AG09309 (cell line): ENCODE data around the gene TNFSF15.

Source experiments
- DNase-seq: peaks from one replicate; pipeline ENCODE4 v3.0.0-alpha.2; 2010; ENCODE audit warnings: low read depth
- H3K4me3 ChIP-seq: 2 replicates; pipeline ENCODE4 v1.5.1; 2011; ENCODE audit warnings: mild to moderate bottlenecking, low read depth, low read length, moderate library complexity; ENCODE audit not compliant: control insufficient read depth
- CTCF ChIP-seq: IDR thresholded peaks from 2 replicates; pipeline ENCODE4 v1.5.1; 2011; ENCODE audit warnings: mild to moderate bottlenecking, low read depth, low read length, inconsistent platforms; ENCODE audit not compliant: insufficient read depth, control insufficient read depth; ENCODE audit errors: missing control alignments

TNFSF15 gene

GRCh38 chr9:114761523-114761922 is 44.3 kb downstream of the TNFSF15 start:
- no peak for DNase-seq
- TF ChIP-seq CTCF: no peak
- no peak overlapping the region for H3K4me3 ChIP-seq

DNA sequence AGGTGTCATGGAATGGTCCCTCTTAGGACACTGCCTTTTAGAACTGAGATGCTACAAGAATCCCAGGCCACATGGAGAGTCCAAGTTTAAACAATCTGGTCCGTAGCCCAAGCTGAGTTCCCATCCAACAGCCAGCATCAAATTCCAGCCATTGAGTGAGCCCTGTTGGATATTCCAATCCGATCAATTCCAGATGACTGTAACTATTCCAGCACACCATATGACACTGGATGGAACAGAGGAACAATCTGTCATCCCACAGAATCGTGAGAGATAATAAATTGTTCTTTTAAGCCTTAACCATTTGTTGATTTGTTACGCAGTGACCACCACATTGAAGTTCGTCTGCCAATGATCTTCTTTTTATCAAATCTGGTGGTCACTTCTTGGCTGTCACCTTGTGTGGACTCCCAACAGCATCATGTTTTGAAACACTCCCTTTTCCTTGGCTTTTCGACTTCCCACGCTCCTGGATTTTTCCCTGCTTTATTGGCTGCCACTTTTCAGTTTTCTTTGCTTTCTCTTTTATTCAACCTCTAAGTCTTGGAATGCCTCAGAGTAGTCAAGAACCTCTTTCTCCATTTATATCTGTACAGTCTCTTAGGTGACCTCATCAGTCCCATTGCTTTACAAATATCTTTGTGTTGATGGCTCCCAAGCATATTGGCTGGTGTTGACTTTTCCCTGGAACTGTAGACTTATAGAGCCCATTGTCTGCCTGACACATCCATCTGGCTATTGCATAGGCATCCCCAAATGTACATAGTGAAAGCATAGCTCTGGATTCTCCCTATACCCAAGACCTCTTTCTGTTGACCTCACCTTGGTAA is 46.1 kb downstream of the TNFSF15 start:
- TF ChIP-seq CTCF: no peak
- DNase-seq: no peak
- no peak overlapping the region for H3K4me3 ChIP-seq

DNA sequence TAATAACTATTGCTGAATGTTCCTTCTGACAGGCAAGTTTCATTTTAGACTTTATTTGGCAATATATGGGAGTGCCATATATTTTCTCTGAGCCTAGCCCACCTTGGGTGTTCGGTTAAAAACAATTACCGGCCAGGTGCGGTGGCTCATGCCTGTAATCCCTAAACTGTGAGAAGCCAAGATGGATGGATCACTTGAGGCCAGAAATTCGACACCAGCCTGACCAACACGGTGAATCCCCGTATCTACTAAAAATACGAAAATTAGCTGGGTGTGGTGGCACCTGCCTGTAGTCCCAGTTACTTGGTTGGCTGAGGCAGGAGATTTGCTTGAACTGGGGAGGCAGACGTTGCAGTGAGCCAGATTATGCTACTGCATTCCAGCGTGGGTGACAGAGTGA is 47.9 kb downstream of the TNFSF15 start:
- no peak overlapping the region for H3K4me3 ChIP-seq
- no peak for DNase-seq
- no peak for TF ChIP-seq CTCF

DNA sequence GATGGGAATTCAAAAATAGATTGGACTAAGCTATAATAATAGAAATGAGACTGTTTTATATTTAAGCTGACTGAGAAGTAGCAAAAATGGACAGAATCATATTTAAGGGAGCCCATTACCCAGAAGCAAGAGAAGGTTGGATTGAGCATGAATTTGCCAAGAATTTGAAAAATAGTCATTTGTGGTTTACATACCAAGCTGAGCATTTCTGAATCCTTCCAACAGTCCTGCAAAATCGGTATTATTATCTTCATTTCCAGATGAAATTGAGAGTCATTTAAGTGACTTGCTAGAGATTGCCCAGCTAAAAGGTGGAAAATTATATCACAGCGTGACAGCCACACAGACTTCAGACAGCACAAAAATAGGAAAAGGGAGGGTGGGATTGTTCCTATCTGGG is 48.4 kb downstream of the TNFSF15 start:
- DNase-seq: no peak
- TF ChIP-seq CTCF: no peak
- no peak overlapping the region for H3K4me3 ChIP-seq

- no peak for DNase-seq
- no peak overlapping the region for H3K4me3 ChIP-seq
- TF ChIP-seq CTCF: no peak
Measured at GRCh38 chr9:114756920-114757319, 48.9 kb downstream of the TNFSF15 start.

GRCh38 chr9:114754581-114754980 is 51.3 kb downstream of the TNFSF15 start:
- no peak overlapping the region for H3K4me3 ChIP-seq
- TF ChIP-seq CTCF: no peak
- no peak for DNase-seq
